HG03565 (cell line): Measurements from ENCODE around the gene CCDC6.
A peak's percentile ranks its signal among the peaks of the same experiment; 100 is the strongest.
"Not testable (repeated sequence)": the region's sequence is repeated elsewhere in the genome, so short reads cannot be mapped to it uniquely, and the experiment has no call there.

ENCODE experiments used
- ATAC-seq: cut with Tn5 transposase; IDR thresholded peaks from one replicate; pipeline ENCODE4 v1.9.1; 2021; ENCODE audit warnings: mild to moderate bottlenecking, moderate library complexity; ENCODE audit not compliant: unreplicated experiment

Gene CCDC6

GRCh38 chr10:59773088-59773487, 133.3 kb downstream of the CCDC6 start:
- no peak for ATAC-seq

- ATAC-seq, result no peak
Observed at GRCh38 chr10:59771162-59771807, 135.1 kb downstream of the CCDC6 start.

GRCh38 chr10:59770689-59771088, 135.7 kb downstream of the CCDC6 start:
- no peak for ATAC-seq

- no peak for ATAC-seq
Observed at GRCh38 chr10:59762505-59762904, 143.9 kb downstream of the CCDC6 start.

GRCh38 chr10:59757966-59758365, 148.4 kb downstream of the CCDC6 start:
- ATAC-seq, result no peak

- ATAC-seq, result no peak
Observed at GRCh38 chr10:59754951-59755350, 151.4 kb downstream of the CCDC6 start.

- ATAC-seq, result no peak
Observed at GRCh38 chr10:59753267-59753666, 153.1 kb downstream of the CCDC6 start, which contains the start of gene MRLN. Gene MRLN, minus strand, starts transcription at chr10:59753455.

GRCh38 chr10:59752278-59752940, 153.9 kb downstream of the CCDC6 start:
- ATAC-seq, result no peak

GRCh38 chr10:59750155-59750945, 156.0 kb downstream of the CCDC6 start:
- no peak for ATAC-seq

GRCh38 chr10:59748834-59749233, 157.5 kb downstream of the CCDC6 start:
- peak; percentile 63 for ATAC-seq

- no peak for ATAC-seq
Observed at GRCh38 chr10:59745163-59745650, 161.1 kb downstream of the CCDC6 start.

GRCh38 chr10:59744762-59745161, 161.6 kb downstream of the CCDC6 start:
- ATAC-seq, result not testable (repeated sequence)

- not testable (repeated sequence) for ATAC-seq
Observed at GRCh38 chr10:59744156-59744555, 162.2 kb downstream of the CCDC6 start.

GRCh38 chr10:59741583-59741982, 164.8 kb downstream of the CCDC6 start:
- no peak for ATAC-seq

- no peak for ATAC-seq
Observed at GRCh38 chr10:59741048-59741447, 165.3 kb downstream of the CCDC6 start.
